GM19099 (cell line): ENCODE measurements around the gene RPS21.

Experiments
- POLR2A ChIP-seq: IDR thresholded peaks from 3 replicates; pipeline ENCODE4 v1.6.1; 2011; ENCODE audit warnings: low read depth; ENCODE audit not compliant: insufficient read length; ENCODE audit errors: extremely low read depth

Gene RPS21

DNA sequence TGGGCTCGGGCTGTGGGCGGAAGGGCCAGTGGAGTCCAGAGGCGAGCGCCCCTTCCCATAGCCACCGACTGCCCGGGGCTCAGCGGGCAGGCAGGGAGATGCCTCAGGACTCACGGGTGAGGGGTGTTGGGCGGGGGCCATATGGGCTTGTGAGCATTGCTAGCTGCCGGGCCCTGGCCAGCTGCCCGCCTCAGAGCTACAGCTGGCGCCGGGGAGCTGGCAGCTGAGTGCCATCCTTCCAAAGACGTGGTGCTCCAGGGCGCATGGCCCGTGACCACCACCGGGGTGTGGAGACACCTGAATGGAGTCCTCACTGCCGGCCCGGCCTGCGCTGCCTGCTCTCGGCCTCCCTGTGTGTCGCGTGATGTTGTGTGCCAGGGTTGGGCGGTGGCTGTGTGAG is 51.0 kb downstream of the RPS21 start:
- no peak for TF ChIP-seq POLR2A
